Stimulated activated memory B cell treated with anti-CD40 and anti-IgM and Interleukin-4, amounts not matched to agents 10 μg/mL and 1 μg/mL and 100 μg/mL, for 72 hours (primary cell): ENCODE measurements around the gene ARHGAP4.

Experiments used
- ATAC-seq: fragments of 150-1000 bp; cut with Tn5 transposase; 2 replicates; pipeline ENCODE4 v1.10.0; 2021
- H3K27ac Mint-ChIP-seq: one replicate; pipeline ENCODE4 v1.8.0; 2022; ENCODE audit warnings: mild to moderate bottlenecking, mixed read lengths
- H3K27me3 Mint-ChIP-seq: one replicate; pipeline ENCODE4 v1.8.0; 2022; ENCODE audit warnings: mixed read lengths
- H3K36me3 Mint-ChIP-seq: one replicate; pipeline ENCODE4 v1.8.0; 2022; ENCODE audit warnings: mixed read lengths
- H3K4me1 Mint-ChIP-seq: one replicate; pipeline ENCODE4 v1.8.0; 2022; ENCODE audit warnings: mixed read lengths
- H3K4me3 Mint-ChIP-seq: one replicate; pipeline ENCODE4 v1.8.0; 2022; ENCODE audit warnings: mild to moderate bottlenecking, moderate library complexity, mixed read lengths
- H3K9me3 Mint-ChIP-seq: one replicate; pipeline ENCODE4 v1.8.0; 2022; ENCODE audit warnings: mixed read lengths

Gene ARHGAP4

DNA sequence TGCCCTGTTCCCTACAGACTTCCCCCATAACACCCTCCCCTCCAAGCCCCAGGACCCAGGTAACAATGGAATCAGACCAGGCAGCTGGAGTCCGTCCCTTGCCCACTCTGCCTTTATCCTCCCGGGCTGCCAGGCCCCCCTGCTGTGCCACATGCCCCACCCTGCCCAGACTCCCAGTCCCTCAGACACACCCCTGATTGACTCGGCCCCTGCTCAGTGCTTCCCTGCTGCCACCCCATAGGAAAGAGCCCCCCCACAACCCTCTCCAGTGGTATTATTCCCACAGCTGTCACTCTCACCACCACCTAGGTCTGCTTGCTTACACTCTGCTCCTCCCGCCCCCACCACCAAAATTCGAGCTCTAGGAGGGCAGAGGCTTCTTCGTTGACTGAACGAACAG is 13.5 kb upstream of the ARHGAP4 start:
- no peak for ATAC-seq
- H3K4me1 Mint-ChIP-seq: peaks cover 7% of the 10 kb centered on the region
- no peaks in the 10 kb centered on the region for H3K27me3 Mint-ChIP-seq
- H3K27ac Mint-ChIP-seq: no peak overlapping the region
- H3K9me3 Mint-ChIP-seq: no peaks in the 10 kb centered on the region
- H3K36me3 Mint-ChIP-seq: no peaks in the 10 kb centered on the region
- no peak overlapping the region for H3K4me3 Mint-ChIP-seq

DNA sequence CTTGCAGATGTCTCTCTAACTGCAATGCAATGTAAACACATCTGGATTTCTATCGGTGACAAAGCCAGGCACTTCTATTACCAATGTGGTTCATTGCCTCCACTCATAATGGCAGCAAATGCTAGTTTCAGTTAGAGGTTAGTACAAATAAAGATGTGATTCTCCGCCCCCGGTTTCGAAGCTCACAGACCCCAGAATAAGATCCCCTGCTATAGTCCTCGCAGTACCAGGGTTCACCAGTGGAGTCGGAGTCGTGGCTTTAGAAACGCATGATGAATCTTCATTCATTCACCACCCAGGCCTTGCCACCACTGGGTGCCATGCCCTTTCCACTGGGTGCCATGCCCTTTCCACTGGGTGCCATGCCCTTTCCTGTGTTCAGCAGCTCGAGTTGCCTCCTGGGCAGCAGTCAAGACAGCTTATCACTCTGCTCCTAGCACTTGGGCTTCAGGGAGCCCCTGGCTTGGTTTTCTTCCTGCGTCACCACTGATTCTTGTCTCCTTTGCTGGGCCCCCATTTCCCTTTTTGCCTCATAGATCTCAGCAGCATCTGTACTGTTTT is 12.2 kb upstream of the ARHGAP4 start:
- no peak for ATAC-seq
- no peaks in the 10 kb centered on the region for H3K36me3 Mint-ChIP-seq
- no peaks in the 10 kb centered on the region for H3K9me3 Mint-ChIP-seq
- peaks cover 13% of the 10 kb centered on the region for H3K4me1 Mint-ChIP-seq
- no peaks in the 10 kb centered on the region for H3K27me3 Mint-ChIP-seq
- no peak overlapping the region for H3K4me3 Mint-ChIP-seq
- peak overlapping the region; percentile 27 for H3K27ac Mint-ChIP-seq

DNA sequence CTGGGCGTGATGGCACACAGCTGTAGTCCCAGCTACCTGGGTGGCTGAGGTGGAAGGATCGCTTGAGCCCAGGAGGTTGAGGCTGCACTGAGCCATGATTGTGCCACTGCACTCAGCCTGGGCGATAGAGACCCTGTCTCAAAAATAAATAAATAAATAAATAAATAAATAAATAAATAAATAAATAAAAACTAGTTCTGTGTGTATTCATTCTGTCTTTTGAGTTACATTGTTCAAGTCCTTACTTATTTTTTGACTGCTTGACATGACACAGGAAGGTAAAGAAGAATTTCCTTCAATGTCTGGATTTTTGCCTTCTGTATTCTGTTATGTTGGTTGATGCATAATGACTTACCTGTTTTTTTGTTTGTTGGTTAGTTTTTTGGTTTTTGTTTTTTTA is 11.0 kb upstream of the ARHGAP4 start:
- Mint-ChIP-seq H3K4me1 (peaks cover 14% of the 10 kb centered on the region), H3K27me3 (no peaks in the 10 kb centered on the region), H3K9me3 (no peaks in the 10 kb centered on the region), H3K36me3 (no peaks in the 10 kb centered on the region), H3K27ac (no peak overlapping the region), H3K4me3 (no peak overlapping the region)
- ATAC-seq: no peak

DNA sequence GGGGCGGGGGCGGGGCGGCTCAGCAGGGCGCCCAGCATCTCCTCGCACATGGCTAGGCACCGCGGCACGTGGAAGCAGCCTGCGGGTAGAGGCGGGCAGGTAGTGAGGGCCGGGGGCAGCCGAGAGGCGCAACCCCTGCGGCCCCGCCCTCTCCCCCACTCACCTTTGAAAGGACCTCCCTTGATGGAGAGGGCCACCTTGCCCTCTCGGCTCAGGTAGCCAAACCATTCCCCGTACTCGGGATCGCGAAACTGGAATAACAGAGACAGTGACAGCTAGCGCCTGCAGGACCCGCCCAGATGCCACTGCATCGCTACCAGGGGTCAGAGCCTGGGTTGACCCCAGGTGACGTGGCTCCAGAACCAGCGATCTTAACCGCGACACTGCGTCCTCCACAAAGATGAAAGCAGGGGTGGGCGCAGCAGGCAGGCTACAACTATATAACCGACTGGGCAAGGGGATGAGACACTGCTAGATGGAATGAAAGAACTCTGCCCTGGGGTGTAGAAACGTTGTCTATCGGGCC is 9.3 kb upstream of the ARHGAP4 start:
- Mint-ChIP-seq H3K9me3 (no peaks in the 10 kb centered on the region), H3K4me1 (peaks cover 22% of the 10 kb centered on the region), H3K4me3 (peak overlapping the region; percentile 71), H3K36me3 (peaks cover 9% of the 10 kb centered on the region), H3K27me3 (no peaks in the 10 kb centered on the region), H3K27ac (no peak overlapping the region)
- ATAC-seq: no peak

DNA sequence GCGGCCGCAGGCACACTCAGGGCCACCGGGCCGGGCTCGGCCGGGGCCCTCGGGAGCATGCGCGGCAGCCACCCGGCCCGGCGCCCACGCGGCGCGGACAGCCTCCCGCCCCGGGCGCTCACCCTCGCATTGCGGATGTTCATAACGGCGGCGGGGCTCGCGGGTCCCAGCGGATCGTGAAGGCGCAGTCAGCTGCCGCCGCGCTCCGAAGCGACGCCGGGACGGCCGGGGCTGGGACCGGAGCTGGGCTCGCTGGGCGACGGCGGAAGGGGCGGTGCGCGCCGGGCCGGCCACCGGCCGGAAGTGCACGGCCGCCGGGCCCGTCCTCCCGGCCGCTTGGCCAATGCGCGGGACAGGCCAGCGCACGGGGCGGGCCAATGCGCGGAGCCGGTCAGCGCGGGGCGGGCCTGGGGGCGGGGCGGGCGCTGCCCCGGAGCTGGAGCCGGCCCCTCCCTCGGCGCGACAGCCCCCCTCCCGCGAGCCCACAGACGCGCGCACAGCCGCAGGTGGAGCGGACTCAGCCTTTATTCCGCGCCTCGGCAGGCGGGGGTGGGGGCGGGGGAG is 8.8 kb upstream of the ARHGAP4 start, which contains the start of gene NAA10:
Gene NAA10, minus strand, starts transcription at position 276 of the 564 bp plus-strand sequence. Its CDS starts 133 bp downstream, at position 143.
- H3K9me3 Mint-ChIP-seq: no peaks in the 10 kb centered on the region
- H3K36me3 Mint-ChIP-seq: peaks cover 9% of the 10 kb centered on the region
- ATAC-seq: peak; percentile 97
- H3K4me3 Mint-ChIP-seq: peak within 1 kb of the TSS; percentile 82
- peak within 1 kb of the TSS; percentile 64 for H3K27ac Mint-ChIP-seq
- H3K27me3 Mint-ChIP-seq: no peaks in the 10 kb centered on the region
- peaks cover 22% of the 10 kb centered on the region for H3K4me1 Mint-ChIP-seq

DNA sequence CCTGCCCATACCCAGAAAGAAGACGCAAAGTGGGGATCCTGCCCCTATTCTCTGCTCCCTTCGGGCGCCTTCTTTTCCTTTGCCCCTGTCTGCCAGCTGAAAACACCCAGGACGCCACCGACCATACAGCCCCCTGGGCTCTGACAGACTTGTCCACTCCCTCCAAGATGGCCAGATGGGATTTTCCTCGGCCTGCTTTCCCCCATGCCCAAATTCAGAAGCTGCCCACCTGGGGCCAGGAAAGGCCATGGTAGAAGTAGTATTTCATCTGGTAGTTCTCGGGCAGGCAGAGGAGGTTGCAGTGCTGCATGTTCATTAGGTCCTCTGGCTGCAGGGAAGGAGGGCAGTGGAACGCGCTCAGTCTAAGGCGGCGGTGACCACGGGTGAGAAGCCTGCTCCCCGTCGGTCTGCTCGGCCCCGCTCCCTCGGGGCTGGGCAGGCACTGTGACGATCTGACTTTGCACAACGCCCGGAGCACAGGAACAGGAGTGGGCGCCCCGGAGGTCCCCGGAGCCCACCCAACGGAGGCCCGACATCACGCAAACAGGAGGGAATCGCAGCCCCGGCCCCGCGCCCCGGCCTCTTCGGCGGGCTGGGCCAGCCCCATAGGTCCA is 8.2 kb upstream of the ARHGAP4 start:
- H3K4me3 Mint-ChIP-seq: peak overlapping the region; percentile 82
- H3K4me1 Mint-ChIP-seq: peaks cover 24% of the 10 kb centered on the region
- ATAC-seq: no peak
- H3K27ac Mint-ChIP-seq: peak overlapping the region; percentile 64
- no peaks in the 10 kb centered on the region for H3K27me3 Mint-ChIP-seq
- peaks cover 9% of the 10 kb centered on the region for H3K36me3 Mint-ChIP-seq
- H3K9me3 Mint-ChIP-seq: no peaks in the 10 kb centered on the region

DNA sequence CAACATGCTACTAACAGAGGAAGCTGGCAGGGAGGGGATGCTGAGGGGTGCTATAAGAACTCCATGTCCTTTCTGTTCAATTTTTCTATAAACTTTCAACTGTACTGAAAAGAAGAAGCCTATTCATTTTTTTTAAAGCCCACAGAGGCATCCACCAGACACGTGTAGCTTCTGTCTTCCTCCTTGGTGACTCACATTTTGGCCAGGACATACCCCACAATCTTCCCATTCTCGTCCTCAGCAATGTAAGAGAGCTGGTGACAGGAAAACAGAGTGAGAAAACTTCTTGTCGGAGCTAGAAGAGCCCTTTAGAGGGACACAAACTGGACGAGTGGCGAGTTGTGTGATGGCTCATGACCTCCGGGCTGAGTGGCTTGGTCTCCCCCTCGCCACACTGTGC is 7.7 kb upstream of the ARHGAP4 start:
- Mint-ChIP-seq H3K27ac (peak overlapping the region; percentile 64), H3K27me3 (no peaks in the 10 kb centered on the region), H3K9me3 (no peaks in the 10 kb centered on the region), H3K4me3 (peak overlapping the region; percentile 82), H3K4me1 (peaks cover 28% of the 10 kb centered on the region), H3K36me3 (peaks cover 9% of the 10 kb centered on the region)
- no peak for ATAC-seq

DNA sequence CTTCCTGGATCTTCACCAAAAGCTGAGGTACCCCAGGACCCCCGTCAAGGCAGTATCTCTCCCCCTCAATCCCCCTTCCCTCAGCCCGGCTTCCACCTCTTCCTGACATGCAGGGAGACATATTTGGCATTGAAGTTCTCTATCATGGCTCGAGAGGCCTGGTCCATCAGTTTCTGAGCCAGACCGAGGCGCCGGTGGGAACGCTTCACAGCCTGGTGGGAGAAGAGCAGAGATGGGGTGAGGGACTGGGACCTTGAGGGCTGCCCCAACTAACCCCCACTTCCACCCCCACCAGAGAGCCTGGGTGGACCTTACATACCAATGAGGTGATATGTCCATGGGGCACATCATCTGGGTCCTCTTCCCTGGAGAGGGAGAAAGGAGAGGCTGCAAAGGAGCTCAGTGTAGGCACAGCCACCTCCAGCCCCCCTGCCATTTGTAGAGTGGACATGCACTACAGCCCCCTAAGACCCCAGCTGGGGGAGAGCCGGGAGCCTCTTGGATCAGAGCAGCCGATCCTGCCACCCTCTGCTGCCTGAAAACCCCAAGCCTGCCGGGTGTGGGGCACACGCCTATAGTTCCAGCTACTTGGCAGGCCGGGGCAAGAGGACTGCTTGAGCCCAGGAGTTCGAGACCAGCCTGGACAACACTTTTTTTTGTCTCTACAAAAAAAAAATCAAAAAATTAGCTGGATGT is 6.3 kb upstream of the ARHGAP4 start:
- Mint-ChIP-seq H3K4me1 (peaks cover 28% of the 10 kb centered on the region), H3K36me3 (peaks cover 9% of the 10 kb centered on the region), H3K4me3 (no peak overlapping the region), H3K27me3 (no peaks in the 10 kb centered on the region), H3K27ac (no peak overlapping the region), H3K9me3 (no peaks in the 10 kb centered on the region)
- no peak for ATAC-seq

DNA sequence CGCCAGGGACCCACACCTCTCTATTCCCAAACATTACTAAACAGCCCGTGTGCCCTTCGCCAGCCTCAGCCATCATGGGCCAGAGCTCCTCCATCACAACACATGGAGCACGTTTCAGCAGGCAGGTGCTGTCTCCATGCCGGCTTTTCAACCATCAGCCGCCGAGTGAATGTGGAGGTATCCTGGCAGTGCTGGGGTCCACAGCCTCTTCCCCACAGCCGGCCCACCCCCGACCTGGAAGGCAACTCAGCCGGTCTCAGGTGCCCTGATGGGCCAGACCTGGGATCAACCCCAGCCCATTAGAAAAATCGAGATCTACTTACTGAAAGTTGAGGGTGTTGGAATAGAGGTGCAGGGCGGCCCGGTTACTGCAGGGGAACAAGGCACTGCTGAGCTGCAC is 5.7 kb upstream of the ARHGAP4 start:
- Mint-ChIP-seq H3K27ac (peak overlapping the region; percentile 11), H3K4me3 (no peak overlapping the region), H3K9me3 (no peaks in the 10 kb centered on the region), H3K4me1 (peaks cover 33% of the 10 kb centered on the region), H3K27me3 (no peaks in the 10 kb centered on the region), H3K36me3 (peaks cover 9% of the 10 kb centered on the region)
- no peak for ATAC-seq

DNA sequence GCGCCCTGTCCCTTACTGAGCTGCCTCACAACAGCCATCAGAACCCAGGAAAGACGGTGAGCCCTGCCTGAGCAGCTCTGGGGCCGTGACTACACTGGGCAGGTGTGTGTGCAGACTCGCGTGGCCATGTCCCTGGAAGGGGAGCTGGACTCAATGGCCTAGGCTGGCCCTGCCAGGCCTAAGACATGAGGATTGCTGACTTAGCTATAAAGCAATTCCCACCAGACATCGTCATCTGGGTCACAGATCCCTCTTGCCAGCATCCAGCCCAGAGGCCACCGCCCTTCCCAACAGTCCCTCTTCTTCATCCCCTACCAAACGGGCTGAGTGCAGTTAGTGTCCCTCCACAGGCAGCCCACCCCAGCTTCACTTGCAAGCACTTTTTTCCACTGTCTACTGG is 5.1 kb upstream of the ARHGAP4 start:
- H3K27ac Mint-ChIP-seq: peak overlapping the region; percentile 11

DNA sequence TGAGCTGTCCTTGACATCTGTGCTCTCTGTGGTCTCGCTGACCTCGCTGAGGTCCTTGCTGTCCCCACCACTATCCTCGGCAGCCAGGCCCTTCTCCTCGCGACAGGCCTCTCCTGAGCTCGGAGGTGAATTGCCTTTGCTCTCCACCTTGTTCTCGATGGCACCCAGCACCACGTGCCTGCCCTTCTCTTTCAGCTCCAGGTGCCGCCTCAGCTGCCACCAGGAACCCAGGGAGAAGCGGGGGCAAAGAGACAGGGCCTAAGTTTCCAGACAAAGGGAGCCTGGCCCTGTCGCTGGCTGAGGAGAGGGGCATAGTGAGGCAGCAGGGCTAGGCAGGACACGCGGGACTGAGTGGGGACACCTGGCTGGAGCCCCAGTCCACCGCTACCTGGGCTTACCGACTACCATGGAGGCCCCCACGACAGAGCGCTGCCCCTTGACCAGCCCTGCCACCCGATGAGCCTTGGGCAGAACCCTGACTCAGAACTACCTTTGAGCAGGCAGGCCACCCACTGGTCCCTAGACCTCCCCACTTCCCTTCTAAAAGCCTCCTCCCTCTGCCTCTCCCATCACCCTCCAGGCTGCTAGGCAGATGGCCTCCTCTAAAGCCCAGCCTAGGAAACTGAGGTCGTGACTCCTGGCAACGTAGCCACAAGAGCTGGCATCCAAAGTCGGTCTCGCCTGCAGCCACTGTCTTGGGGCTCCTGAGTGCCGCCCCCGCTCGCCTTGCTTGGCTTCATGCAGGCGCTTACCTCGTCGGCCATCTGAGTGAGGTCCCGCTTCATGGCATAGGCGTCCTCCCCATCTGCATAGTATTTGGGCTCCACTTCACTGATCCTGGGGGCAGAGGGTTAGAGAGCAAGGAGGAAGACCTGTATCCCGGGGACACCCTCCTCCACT is 4.2 kb upstream of the ARHGAP4 start:
- H3K9me3 Mint-ChIP-seq: no peaks in the 10 kb centered on the region
- H3K4me3 Mint-ChIP-seq: no peak overlapping the region
- peaks cover 9% of the 10 kb centered on the region for H3K36me3 Mint-ChIP-seq
- H3K27me3 Mint-ChIP-seq: no peaks in the 10 kb centered on the region
- ATAC-seq: no peak
- H3K4me1 Mint-ChIP-seq: peaks cover 38% of the 10 kb centered on the region
- H3K27ac Mint-ChIP-seq: no peak overlapping the region

More for the DNA sequence above, 5.1 kb upstream of the ARHGAP4 start:
- H3K9me3 Mint-ChIP-seq: no peaks in the 10 kb centered on the region
- H3K4me3 Mint-ChIP-seq: no peak overlapping the region
- peaks cover 38% of the 10 kb centered on the region for H3K4me1 Mint-ChIP-seq
- peaks cover 9% of the 10 kb centered on the region for H3K36me3 Mint-ChIP-seq
- no peaks in the 10 kb centered on the region for H3K27me3 Mint-ChIP-seq
- no peak for ATAC-seq

DNA sequence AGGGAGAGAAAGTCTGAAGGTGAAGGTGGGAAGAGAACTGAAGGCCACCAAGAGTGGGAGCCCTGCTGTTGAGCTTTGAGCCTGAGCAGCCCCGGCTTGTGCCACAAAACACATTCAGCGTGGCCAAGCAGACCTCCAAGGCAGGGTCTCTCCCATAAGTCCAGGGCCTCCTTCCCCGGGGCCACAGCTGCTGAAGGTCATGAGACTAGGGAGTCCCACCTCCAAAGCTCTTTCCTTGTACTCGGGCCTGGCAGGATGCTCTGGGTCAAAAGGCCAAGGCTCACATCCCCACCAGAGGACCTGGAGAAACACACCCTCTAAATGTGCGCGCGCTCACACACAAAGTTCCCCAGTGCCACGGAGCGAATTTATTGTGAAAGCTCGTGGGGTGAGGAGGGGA is 3.5 kb upstream of the ARHGAP4 start:
- Mint-ChIP-seq H3K4me3 (no peak overlapping the region), H3K27ac (peak overlapping the region; percentile 99), H3K9me3 (no peaks in the 10 kb centered on the region), H3K36me3 (peaks cover 9% of the 10 kb centered on the region), H3K4me1 (peaks cover 42% of the 10 kb centered on the region), H3K27me3 (no peaks in the 10 kb centered on the region)
- ATAC-seq: no peak

DNA sequence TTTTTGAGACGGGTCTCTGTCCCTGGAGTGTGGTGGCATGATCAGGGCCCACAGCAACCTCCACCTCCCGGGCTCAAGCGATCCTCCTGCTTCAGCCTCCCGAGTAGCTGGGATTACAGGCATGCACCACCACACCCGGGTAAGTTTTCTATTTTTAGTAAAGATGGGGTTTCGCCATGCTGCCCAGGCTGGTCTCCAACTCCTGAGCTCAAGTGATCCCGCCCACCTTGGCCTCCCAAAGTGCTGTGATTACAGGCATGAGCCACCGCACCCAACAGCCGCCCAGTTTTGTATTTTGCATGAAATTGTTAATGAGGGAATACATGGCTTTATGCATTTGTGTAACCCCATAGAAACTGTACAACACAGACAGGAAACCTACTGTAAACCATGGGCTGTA is 2.8 kb upstream of the ARHGAP4 start:
- Mint-ChIP-seq H3K36me3 (peaks cover 9% of the 10 kb centered on the region), H3K4me1 (peaks cover 46% of the 10 kb centered on the region), H3K9me3 (no peaks in the 10 kb centered on the region), H3K27me3 (no peaks in the 10 kb centered on the region), H3K4me3 (peak overlapping the region; percentile 90), H3K27ac (peak overlapping the region; percentile 99)
- no peak for ATAC-seq

DNA sequence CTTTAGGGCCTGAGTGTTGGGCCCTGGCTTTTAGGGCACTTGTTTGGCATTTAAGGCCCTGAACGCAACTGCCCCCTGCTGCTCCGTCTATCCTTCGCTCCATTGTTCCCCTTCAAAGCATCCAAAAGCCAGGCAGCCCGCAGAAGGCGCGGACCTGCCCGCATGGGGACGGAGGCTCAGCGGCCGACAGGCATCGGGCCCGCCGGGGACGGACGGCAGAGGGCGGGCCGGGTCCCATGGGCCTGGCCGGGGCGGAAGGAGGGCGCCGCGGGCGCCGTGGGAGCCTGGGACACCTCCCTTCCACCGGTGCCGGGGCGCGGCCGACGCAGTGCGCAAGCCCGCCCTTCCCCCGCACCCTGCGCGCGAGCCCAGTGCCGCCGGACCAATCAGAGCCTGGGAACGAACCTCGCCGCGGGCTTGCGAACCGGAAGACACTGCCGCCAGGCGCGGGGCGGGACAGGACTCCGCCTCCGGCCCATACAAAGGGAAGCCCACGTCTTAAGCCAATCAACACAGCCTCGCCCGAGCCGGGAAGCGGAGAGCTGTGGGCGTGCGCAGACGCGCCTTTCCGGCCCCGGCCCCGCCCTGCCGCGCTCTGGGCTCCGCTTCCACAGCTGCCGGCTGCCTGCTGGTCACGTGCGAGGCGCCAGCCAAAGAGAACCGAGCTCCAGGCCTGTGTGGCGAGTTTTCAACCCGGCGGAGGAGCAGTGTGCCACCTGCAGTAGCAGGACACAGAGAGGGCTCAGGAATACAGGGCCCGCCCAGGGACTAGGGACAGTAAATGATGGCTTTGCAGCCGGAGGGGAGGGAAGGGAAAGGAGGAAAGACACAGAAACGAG is 2.1 kb upstream of the ARHGAP4 start:
- peaks cover 50% of the 10 kb centered on the region for H3K4me1 Mint-ChIP-seq
- H3K4me3 Mint-ChIP-seq: peak overlapping the region; percentile 90
- H3K27ac Mint-ChIP-seq: peak overlapping the region; percentile 99
- no peaks in the 10 kb centered on the region for H3K9me3 Mint-ChIP-seq
- H3K36me3 Mint-ChIP-seq: peaks cover 9% of the 10 kb centered on the region
- no peaks in the 10 kb centered on the region for H3K27me3 Mint-ChIP-seq
- ATAC-seq: peak; percentile 86
